NCI-H1105 (cell line): Measurements from ENCODE around the gene QPCT.
"Not testable (repeated sequence)": the region's sequence is repeated elsewhere in the genome, so short reads cannot be mapped to it uniquely, and the experiment has no call there.

Experiments used
- DNase-seq: peaks from one replicate; lab custom pipeline; 2025; lab: John Stamatoyannopoulos, UW

Gene QPCT

DNA sequence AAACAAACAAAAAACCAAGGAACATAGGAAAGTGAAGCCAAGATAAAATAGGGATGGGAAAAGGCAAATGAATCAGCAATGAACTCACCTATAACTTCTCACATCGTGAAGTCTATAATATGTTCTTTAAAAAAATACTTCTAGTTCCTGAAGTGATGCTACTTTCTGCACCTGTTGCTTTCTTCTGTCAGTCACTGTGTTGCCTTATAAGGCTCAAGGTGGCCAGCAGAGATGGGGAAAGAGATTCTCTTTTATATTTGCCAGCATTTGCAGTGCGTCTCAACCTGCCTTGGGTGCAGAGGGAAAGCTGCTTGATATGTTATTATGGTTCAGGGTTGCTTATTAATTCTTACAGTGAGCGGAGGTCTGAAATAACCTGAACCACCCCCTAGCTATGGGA is 14.0 kb downstream of the QPCT start:
- DNase-seq = no peak

DNA sequence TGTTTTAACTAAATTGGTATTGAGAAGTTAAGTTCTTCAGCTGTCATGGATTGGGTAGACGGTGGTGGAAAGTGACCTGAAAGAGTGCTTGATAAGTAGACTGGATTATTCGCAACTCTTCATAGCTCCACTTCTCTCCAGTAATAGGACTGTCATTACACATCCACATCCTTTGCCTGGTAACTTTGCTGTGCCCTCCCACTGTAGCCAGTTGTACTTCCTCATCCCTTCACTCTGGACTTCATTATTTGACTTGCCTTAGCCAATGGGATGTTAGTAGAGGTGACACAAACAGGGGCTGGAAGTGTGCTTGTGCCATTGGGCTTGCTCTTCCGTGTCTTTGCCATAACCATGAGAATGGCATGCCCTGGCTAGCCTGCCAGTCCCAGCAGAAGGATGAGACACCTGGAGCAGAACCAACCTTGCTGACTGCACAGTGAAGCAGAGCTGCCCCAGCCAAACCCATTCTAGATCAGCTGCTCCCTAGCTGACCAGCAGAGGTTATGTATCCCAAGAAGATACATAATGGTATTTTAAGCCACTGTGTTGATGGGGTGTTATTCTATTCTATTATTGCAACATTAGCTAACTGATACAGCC is 16.9 kb downstream of the QPCT start:
- no peak for DNase-seq

GRCh38 chr2:37361994-37362698 is 17.7 kb downstream of the QPCT start:
- DNase-seq = no peak

GRCh38 chr2:37364351-37364750 is 19.9 kb downstream of the QPCT start:
- no peak for DNase-seq

DNA sequence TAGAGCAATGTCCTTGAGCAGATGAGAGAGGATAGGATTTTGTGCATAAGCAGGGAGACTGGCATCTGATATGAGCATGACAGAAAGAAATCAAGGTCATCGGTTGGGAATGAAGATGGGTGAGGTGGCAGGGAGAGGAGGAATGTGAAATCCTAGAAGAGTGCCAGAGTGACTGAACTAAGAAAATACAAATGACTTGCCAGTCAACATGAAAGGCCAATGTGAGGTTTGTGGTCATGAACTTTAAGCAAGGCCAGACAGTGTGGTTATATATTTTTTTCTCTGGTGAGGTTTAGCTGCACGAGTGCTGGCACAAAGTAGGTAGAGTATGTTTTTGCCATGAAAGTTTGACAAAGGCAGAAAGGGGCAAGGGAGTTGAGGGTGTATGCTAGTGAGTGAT is 21.2 kb downstream of the QPCT start:
- no peak for DNase-seq

DNA sequence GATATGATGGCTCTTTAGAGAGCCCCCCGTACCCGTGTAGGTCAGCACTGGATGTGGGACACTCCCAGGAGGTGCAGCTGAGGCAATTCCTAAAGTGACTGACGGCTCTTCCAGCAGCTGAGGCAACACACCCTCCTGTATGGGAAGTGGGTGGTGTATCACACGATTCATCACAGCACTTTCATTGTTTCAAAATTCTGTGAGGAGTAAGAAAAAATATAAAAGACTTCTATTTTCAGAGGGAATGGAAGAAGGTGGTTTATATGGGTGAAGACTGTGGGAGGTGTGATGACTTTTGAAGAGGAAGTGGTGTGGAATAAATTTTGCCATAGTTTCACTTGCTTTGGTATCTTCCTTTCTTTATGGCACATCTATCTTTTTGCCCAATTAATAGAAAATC is 22.3 kb downstream of the QPCT start:
- no peak for DNase-seq

GRCh38 chr2:37367310-37367709 is 22.9 kb downstream of the QPCT start:
- no peak for DNase-seq

DNA sequence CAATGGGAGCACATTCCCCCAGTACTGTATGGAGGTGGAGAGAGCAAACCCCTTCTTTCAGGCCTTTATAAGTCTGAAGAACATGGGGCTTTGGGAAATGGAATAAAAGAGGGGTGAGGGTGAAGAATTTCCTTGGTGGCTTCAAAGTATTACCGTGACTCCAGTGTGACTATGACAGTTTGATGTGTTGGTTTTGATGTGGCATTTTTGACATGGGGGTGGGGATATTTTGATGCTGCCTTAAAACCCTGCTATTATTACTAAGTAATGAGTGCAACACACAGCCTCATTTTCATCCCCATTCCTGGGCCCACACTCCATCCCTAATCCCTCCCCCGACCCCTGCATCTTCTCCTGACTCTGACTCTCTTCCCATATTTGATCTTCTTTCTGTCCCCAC is 23.6 kb downstream of the QPCT start:
- no peak for DNase-seq

DNA sequence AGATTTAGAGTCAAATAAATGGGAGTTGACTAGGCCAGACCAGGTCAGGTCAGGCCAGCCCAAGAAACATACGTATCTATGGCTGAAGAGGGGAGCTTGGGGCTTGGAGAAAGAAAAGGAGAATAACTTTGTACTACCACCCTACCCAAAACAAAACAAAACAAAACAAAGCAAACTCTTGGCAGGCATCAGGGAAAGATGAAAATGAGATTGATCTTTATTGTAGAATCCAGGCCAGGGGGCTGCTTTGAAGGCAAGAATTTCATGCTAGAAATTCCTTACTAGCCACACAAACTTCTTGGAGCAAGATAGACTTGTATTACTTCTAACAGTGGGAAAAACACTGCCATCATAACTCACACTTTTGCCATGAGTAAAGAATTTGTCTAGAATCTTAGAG is 26.2 kb downstream of the QPCT start:
- no peak for DNase-seq

DNA sequence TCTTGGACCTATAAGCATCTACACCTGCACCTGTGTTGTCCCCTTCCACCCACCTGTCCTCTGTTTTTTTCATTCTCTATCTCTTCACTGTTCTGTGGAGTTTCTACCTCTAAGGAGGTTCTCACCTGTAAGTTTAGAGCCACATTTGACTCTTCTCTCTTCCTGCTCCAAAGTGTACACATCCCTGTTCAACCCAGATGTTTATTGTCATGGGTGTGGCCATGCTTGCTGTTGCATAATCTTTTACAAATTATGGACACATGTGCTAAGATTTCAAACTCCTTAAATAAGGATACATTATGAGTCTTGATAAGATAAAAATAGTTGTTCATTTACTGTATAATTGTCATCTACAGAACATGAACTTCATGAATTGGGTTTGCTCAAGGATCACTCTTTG is 27.6 kb downstream of the QPCT start:
- no peak for DNase-seq

DNA sequence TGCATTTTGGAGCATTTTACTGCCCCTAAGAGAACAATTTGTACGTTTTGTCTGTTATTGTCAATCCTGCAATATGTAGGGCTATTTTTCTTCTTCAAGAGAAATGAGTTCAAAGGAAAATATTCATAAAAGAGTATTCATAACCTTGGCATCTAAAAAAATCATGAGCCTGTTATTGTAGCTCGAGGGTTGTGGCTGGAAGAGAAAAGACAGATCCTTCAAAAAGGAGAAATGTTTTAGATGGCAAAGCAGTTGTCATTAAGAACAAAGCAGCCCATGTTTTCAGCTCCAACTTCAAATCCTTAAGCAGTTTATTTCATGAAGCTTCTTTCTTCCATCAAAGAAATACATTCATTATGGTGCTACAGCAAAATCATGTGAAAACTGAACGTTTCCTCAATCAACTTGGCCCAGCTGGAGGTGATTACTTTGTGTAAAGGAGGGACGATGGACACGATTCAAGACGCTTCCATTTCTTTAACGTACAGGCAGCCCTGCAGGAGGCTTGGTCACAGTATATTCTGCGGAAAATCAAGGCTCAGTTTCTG is 31.4 kb downstream of the QPCT start:
- DNase-seq = no peak

DNA sequence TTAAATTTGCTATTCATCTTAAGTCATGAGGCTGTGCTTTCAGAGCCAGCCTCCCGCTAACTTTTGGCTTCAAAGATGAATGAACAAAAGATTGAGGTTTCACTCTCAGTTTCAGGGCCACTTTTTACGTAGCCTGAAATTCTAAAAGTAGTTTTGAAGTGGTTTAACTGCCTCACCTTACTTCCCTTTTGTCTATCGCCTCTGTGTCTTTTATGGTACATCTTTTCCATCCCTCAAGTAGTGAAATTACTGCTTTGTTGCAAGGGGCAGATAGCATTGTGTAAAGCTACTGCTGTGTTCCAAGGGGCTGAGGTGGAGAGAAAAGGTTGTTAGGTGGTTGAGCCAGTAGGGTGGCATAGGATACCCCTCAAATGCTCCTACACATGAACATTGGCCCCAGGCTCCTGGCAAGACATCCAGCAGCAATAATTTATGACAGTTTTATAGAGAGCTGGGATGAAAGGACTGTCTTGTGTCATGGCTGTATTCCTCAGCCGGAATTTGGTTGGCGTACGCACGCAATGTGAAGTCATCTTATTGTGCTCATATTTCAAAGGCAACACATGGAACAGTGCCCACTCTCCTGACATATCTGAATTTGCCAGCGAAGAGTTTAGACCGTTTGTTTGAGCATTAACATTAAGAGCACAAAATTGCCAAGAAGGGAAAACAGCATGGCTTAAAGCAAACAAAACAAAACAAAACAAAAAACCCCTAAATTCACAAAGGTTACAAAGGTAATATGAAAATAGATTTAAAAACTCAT is 32.2 kb downstream of the QPCT start:
- DNase-seq = no peak

GRCh38 chr2:37377187-37377532 is 32.7 kb downstream of the QPCT start:
- DNase-seq = no peak

- DNase-seq = no peak
These were observed 34.0 kb downstream of the QPCT start for GRCh38 chr2:37378411-37378810.

- no peak for DNase-seq
These were observed 35.5 kb downstream of the QPCT start for GRCh38 chr2:37379881-37380296.

- not testable (repeated sequence) for DNase-seq
These were observed 36.4 kb downstream of the QPCT start for GRCh38 chr2:37380787-37381186.

- DNase-seq = not testable (repeated sequence)
These were observed 39.8 kb downstream of the QPCT start for GRCh38 chr2:37384261-37384660.

GRCh38 chr2:37387148-37387835 is 42.9 kb downstream of the QPCT start:
- no peak for DNase-seq

DNA sequence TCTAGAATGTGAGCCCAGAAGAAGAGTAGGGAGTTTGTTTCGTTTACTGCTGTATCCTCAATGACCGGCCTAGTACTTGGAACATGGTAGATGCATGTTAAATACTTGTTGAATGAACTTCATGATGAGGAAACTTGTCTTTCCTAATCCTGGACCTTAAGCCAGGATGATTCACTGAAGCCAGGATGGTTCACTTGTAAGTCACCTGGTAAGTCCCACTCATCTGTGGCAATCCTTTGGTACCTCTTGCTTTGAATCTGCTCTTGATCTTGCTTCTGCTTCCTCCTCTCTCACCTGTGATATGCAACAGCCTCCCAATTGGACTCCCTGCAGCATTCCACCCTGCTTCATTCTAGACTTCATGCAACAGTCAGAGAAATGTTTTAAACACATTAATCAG is 43.6 kb downstream of the QPCT start:
- no peak for DNase-seq

DNA sequence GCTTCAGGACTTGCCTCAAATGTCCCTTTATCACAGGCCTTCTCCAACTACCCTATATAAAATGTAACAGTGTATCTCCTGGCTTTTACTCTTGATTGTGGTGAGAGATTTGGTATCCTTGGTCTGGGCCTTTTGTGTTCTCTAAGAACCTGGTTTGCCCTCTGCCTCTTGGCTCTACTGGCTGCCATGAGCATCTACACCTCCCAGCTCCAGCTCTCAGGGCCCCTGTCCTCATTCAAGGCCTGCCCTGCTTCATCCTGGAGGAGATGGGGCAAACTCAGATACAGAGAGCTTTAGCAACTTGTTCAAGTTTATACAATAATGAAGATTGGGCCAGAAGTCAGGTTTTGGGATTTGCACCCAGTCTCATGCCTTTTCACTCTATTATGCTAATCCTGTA is 45.0 kb downstream of the QPCT start:
- DNase-seq = no peak

DNA sequence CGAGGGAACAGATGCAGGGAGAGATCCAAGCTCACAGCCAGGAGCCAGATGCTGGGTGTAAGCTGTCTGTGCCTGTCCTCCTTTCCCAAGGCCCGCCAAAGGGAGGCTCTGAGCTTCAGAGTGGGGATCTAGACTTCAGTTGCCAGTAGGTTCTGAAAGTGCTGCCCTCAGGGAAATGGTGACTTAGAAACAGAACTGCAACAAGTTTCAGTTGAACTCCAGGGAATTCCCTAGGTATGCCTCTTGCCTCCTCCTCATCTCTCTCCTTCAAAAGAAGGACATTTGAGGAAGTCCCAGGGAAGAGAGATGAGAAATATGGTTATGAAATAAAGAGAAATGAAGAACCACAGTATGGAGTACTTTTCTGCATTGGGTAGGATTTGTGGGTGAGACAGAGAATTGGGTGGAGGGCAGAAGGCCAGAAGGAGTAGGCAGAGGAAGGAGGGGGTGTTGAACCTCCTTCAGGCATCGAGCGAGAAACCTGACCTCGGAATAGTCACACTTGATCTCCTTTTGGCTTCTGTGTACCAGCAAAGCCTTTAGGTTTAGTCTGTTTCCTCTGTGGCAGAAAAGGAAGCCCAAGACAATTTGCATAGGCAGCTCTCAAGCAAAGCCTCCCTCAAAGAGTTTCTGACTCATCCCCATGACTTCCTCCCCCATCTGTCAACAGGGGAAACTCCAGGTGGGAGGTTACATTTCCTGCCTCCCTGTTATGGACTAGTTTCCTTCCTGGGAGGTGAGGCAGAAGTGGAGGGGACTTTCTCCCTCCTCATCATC is 45.7 kb downstream of the QPCT start:
- no peak for DNase-seq

- DNase-seq = no peak
These were observed 46.3 kb downstream of the QPCT start for GRCh38 chr2:37390777-37391176.
